Coronary artery (tissue), 2 donors: ENCODE data around the gene C20orf144.
"Not testable (repeated sequence)": the region's sequence is repeated elsewhere in the genome, so short reads cannot be mapped to it uniquely, and the experiment has no call there.

Source experiments
- DNase-seq: peaks from one replicate; pipeline ENCODE4 v3.0.0-alpha.2; 2017; ENCODE audit warnings: low spot score
- H3K27ac ChIP-seq, 2 donors: fragments of 200-600 bp; sonication (generic); one replicate each; pipeline ENCODE4 v1.5.1; 2016 to 2019
- H3K4me3 ChIP-seq: fragments of 200-600 bp; sonication (generic); 2 replicates; pipeline ENCODE4 v1.5.1; 2016; ENCODE audit warnings: mild to moderate bottlenecking, moderate library complexity
- TF ChIP-seq, protein P1 (sequence below): fragments of 200-600 bp; sonication (generic); IDR thresholded peaks from one replicate; pipeline ENCODE4 v1.5.1; 2019; ENCODE audit warnings: antibody characterized with exemption

C20orf144 gene

DNA sequence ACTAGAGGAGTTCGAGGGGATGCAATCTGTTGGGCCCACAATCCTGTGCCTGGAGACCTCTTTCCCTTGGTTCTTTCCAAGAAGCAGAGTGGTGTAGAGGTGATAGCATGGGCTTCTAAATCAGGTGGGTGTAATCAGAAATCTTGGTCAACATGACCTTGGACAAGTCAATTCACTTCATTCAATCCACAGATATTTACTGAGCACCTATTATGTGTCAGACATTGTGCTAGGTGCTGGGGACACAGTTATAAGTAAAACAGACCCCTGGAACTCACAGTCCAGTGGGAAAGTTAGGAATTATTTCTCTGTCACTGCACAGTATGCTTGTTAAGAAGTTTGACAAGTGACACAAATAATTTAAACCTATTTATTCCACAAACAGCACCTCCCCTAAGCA lies 27.4 kb downstream of the C20orf144 start:
- Histone ChIP-seq H3K4me3 (no peak overlapping the region), H3K27ac (no peak overlapping the region)
- TF ChIP-seq, protein P1, sequence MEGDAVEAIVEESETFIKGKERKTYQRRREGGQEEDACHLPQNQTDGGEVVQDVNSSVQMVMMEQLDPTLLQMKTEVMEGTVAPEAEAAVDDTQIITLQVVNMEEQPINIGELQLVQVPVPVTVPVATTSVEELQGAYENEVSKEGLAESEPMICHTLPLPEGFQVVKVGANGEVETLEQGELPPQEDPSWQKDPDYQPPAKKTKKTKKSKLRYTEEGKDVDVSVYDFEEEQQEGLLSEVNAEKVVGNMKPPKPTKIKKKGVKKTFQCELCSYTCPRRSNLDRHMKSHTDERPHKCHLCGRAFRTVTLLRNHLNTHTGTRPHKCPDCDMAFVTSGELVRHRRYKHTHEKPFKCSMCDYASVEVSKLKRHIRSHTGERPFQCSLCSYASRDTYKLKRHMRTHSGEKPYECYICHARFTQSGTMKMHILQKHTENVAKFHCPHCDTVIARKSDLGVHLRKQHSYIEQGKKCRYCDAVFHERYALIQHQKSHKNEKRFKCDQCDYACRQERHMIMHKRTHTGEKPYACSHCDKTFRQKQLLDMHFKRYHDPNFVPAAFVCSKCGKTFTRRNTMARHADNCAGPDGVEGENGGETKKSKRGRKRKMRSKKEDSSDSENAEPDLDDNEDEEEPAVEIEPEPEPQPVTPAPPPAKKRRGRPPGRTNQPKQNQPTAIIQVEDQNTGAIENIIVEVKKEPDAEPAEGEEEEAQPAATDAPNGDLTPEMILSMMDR: no peak
- no peak for DNase-seq

DNA sequence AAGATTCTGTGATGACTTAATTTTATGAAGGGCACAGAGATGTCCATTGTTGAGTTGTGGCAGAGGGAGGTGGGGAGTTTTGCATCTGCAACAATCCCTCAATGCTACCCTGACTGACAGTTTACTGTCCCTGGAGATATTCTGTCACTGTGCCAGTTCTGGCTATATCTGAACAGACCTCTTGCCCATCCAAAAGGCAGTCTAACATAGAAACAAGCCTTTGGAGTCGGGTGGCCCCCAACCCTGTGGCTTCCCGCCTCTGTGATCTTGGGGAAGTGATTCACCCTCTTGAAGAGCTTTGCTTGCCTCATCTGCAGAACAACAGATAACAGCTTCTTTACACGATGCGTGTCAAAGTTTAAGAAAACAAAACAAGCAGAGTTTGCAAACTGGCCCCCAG lies 27.8 kb downstream of the C20orf144 start:
- no peak for DNase-seq
- TF ChIP-seq, protein P1: no peak
- no peak overlapping the region for H3K27ac ChIP-seq
- no peak overlapping the region for H3K4me3 ChIP-seq

DNA sequence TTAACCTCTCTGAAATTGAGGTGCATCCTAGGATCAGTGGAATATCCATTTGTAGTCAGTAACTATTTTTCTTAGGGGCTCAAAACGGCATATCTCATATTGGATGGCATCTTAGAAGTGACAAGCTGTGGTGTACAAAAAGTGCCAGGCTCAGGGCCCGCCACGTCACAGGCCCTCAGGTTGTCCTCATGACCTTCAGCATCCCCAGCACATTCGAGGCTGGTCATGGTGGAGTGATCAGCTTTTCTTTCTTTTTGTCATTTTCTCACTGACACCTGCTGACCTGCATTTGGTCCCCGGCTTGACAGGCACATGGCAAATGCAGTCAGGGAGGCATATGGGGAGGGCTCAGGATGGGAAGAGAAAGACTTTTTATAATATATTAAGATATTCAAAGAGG lies 31.2 kb downstream of the C20orf144 start:
- no peak overlapping the region for H3K4me3 ChIP-seq
- TF ChIP-seq, protein P1: no peak
- no peak for DNase-seq
- peak overlapping the region in 1 of 2 donors; percentile 70 for H3K27ac ChIP-seq

DNA sequence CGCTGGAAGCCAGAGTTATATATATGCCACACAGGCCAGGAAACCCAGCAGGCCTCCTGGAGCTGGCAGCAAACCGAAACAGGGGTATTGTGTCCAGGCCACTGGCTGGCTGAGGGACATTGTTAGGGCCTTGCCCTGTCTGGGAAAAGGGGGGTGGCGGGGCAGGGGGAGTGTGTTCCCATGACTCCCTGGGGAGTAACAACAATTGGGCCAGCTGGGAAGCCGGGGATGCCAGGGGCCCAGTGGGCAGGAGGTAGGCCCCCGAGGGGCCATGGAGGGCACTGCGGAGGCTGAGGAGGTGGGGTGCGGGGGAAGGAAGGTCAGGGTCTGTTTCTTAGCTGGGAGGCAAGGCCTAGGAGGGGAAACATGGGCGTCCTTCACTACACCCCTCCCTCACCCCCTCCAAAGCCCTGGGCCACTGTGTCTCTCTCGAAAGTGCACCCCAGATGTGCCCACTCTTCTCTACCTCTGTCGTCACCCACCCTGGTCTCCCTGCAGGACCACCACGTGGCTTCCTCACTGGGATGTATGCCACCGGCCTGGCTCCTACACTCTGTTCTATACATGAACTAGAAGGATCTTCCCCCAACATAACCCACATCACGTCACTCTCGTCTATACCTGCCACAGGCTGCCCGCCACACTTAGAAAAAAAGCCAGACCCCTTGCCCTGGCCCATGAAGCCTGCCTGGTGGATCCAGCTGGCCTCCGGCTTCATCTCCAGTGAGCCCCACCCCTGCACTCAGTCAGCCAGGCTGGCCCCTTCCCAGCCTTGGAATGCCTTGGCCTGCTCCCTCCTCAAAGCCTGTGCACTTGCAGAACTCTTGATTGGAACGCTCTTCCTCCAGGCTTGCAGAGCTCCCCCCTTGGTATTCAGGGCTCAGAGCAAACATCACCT lies 31.9 kb downstream of the C20orf144 start:
- TF ChIP-seq, protein P1: no peak
- Histone ChIP-seq H3K4me3 (no peak overlapping the region), H3K27ac (peak overlapping the region; percentile 70 to 83)
- peak; percentile 79 for DNase-seq

DNA sequence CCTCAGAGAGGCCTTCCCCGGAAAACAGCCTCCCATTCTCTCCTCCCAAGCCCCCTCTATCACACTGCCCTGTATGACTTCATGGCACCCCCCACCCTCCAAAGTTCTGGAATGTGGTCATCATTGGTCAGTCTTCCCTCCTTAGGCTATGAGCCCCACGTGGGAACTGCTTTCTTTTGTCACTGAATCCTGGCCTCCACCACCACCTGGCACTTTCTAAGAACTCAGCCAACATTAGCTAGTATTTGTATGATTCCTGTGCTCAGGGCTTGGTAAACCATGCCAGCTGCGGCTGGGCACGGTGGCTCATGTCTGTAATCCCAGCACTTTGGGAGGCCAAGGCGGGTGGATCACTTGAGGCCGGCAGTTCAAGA lies 32.5 kb downstream of the C20orf144 start:
- H3K4me3 ChIP-seq: no peak overlapping the region
- H3K27ac ChIP-seq: peak overlapping the region; percentile 70 to 83
- no peak for DNase-seq
- TF ChIP-seq, protein P1: no peak

DNA sequence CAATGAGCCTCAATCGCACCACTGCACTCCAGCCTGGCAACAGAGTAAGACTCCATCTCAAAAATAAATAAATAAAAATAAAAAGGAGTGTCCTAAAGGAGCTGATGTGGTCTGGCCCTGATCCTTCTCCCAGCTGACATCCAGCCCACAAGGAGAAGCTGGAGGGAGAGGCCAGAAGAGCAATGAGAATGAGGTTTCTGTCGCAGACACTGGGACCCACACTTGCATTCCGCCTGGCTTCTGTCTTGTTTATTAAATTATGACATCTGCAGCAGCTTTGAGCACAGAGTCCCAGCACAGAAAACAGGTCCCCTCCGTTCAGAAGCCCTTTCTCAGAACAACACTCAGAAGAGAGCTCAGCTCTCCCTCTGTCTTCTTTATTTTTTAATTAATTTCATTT lies 34.3 kb downstream of the C20orf144 start:
- DNase-seq: no peak
- TF ChIP-seq, protein P1: no peak
- Histone ChIP-seq H3K4me3 (no peak overlapping the region), H3K27ac (no peak overlapping the region)

DNA sequence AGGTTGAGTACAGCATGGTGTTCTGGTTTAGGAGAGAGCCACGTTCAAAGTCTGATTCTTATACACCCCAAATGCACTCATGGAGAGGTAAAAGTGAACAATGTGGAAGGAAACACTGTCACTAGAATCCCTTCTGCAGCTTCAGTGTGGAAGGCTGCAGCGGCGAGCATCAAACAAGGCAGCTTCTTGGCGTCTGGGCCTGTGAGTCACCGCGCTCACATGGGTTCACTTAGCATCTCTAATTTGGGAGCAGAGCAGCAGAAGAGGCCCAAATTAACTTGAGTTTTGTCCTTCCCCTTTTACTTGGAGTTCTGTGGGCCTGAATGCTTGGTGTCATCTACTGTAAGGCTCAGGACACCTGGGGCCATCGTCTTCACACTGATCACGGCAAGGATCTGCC lies 35.0 kb downstream of the C20orf144 start:
- Histone ChIP-seq H3K27ac (peak overlapping the region; percentile 57 to 79), H3K4me3 (no peak overlapping the region)
- TF ChIP-seq, protein P1: no peak
- DNase-seq: no peak

DNA sequence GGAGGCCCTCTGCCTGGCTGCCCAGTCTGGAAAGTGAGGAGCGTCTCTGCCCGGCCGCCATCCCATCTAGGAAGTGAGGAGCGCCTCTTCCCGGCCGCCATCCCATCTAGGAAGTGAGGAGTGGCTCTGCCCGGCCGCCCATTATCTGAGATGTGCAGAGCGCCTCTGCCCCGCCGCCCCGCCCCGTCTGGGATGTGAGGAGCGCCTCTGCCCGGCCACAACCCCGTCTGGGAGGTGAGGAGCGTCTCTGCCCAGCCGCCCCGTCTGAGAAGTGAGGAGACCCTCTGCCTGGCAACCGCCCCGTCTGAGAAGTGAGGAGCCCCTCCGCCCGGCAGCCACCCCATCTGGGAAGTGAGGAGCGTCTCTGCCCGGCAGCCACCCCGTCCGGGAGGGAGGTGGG lies 36.8 kb downstream of the C20orf144 start:
- H3K4me3 ChIP-seq, DNase-seq, H3K27ac ChIP-seq: not testable (repeated sequence)

DNA sequence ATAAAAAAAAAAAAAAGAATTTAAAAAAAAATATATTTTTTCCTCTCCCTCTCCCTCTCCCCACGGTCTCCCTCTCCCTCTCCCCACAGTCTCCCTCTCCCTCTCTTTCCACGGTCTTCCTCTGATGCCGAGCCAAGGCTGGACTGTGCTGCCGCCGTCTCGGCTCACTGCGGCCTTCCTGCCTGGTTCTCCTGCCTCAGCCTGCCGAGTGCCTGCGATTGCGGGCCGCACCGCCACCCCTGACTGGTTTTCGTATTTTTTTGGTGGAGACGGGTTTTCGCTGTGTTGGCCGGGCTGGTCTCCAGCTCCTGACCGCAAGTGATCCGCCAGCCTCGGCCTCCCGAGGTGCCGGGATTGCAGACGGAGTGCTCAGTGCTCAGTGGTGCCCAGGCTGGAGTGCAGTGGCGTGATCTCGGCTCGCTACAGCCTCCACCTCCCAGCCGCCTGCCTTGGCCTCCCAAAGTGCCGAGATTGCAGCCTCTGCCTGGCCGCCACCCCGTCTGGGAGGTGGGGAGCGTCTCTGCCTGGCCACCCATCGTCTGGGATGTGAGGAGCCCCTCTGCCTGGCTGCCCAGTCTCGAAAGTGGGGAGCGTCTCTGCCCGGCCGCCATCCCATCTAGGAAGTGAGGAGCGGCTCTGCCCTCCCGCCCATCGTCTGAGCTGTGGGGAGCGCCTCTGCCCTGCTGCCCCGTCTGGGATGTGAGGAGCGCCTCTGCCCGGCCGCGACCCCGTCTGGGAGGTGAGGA lies 38.7 kb downstream of the C20orf144 start:
- H3K27ac ChIP-seq, DNase-seq, H3K4me3 ChIP-seq: not testable (repeated sequence)
